HepG2 (cell line): ENCODE data around the gene BAMBI. TPM values are rescaled to one million over a fixed set of nuclear protein-coding genes. Genes with fewer than 3 reads are reported as not detected.

ENCODE experiments used
- BATF2 ChIP-seq: sonication (generic); formaldehyde crosslinking; IDR thresholded peaks from 2 replicates; pipeline ENCODE4 v1.8.0; 2022; ENCODE audit warnings: mild to moderate bottlenecking, missing genetic modification reagents, moderate library complexity
- CBX2 ChIP-seq, 2 experiments: fragments of 200-600 bp in 1 of 2; sonication (generic); formaldehyde crosslinking in 1 of 2; IDR thresholded peaks; 2 replicates each; pipeline versions ENCODE4 v1.7.0 to v1.8.1; 2018 to 2022; ENCODE audit warnings: low read depth in 2 of 2, low read length in 1 of 2, mild to moderate bottlenecking in 1 of 2, missing genetic modification reagents in 1 of 2
- ETS1 ChIP-seq: sonication (generic); formaldehyde crosslinking; IDR thresholded peaks from 2 replicates; pipeline ENCODE4 v1.4.0; 2020; ENCODE audit warnings: missing genetic modification reagents
- MAZ ChIP-seq, 2 experiments: sonication (generic) in 1 of 2; formaldehyde crosslinking in 1 of 2; IDR thresholded peaks; 2 replicates each; pipeline versions ENCODE4 v1.5.0 to v1.6.1; 2012 to 2020; ENCODE audit warnings: low read depth in 2 of 2, mild to moderate bottlenecking in 2 of 2, borderline replicate concordance in 1 of 2, improper control_type of control experiment in 1 of 2, low read length in 1 of 2, missing genetic modification reagents in 1 of 2, moderate library complexity in 1 of 2
- PRMT3 ChIP-seq: sonication (generic); formaldehyde crosslinking; IDR thresholded peaks from 2 replicates; pipeline ENCODE4 v1.8.1; 2022; ENCODE audit warnings: low read depth, mild to moderate bottlenecking, moderate library complexity, missing genetic modification reagents, borderline replicate concordance
- RFXAP ChIP-seq: sonication (generic); formaldehyde crosslinking; IDR thresholded peaks from 2 replicates; pipeline ENCODE4 v1.4.0; 2020; ENCODE audit warnings: missing genetic modification reagents, borderline replicate concordance
- TSC22D2 ChIP-seq: sonication (generic); formaldehyde crosslinking; IDR thresholded peaks from 2 replicates; pipeline ENCODE4 v1.5.1; 2020; ENCODE audit warnings: missing genetic modification reagents, mild to moderate bottlenecking, borderline replicate concordance
- ZBTB25 ChIP-seq: IDR thresholded peaks from 2 replicates; pipeline ENCODE4 v1.6.1; 2018; ENCODE audit warnings: missing genetic modification reagents
- ZBTB38 ChIP-seq: sonication (generic); formaldehyde crosslinking; IDR thresholded peaks from 2 replicates; pipeline ENCODE4 v1.5.1; 2020; ENCODE audit warnings: mild to moderate bottlenecking, missing genetic modification reagents
- ZNF142 ChIP-seq: sonication (generic); formaldehyde crosslinking; IDR thresholded peaks from 2 replicates; pipeline ENCODE4 v1.4.0; 2020; ENCODE audit warnings: missing genetic modification reagents
- ZNF317 ChIP-seq: sonication (generic); formaldehyde crosslinking; IDR thresholded peaks from 2 replicates; pipeline ENCODE4 v1.5.0; 2020; ENCODE audit warnings: mild to moderate bottlenecking, missing genetic modification reagents
- ZNF362 ChIP-seq: sonication (generic); formaldehyde crosslinking; IDR thresholded peaks from 2 replicates; pipeline ENCODE4 v1.4.0; 2020; ENCODE audit warnings: missing genetic modification reagents, mild to moderate bottlenecking, borderline replicate concordance
- ZNF704 ChIP-seq: sonication (generic); formaldehyde crosslinking; IDR thresholded peaks from 2 replicates; pipeline ENCODE4 v1.8.1; 2023; ENCODE audit warnings: mild to moderate bottlenecking, inconsistent platforms, moderate library complexity, missing genetic modification reagents, borderline replicate concordance
- polyA plus RNA-seq, 8 experiments: library from polyadenylated mRNA; depleted of rRNA in 3 of 8; stranded (reverse) in 7 of 8; unstranded in 1 of 8; fragments of >200 nt; fragmentation: Illumina TruSeq in 4 of 8; extraction: Trizol in 4 of 8; gene quantifications; 2 replicates each; pipeline versions ENCODE4 v1.2.1 to v1.2.3, GENCODE V29; 2011 to 2016; ENCODE audit warnings: low read depth in 4 of 8, missing spikeins in 1 of 8, mixed read lengths in 1 of 8; ENCODE audit not compliant: insufficient read depth in 1 of 8
- total RNA-seq, 5 experiments: library from RNA; depleted of rRNA; stranded (reverse); fragments of >200 nt; fragmentation: Illumina TruSeq; extraction: Trizol; gene quantifications; 2 replicates each; pipeline ENCODE4 v1.2.3, GENCODE V29; 2016; ENCODE audit warnings: low read depth in 1 of 5

Gene BAMBI
- total and polyA plus RNA-seq, 2 of the 13 experiments (the other 11 are each of a cell fraction or from before 2014, with no cell fraction given): 12.0 to 23.6 TPM

GRCh38 chr10:28676968-28677887, at the start of gene BAMBI (continued):
- TF ChIP-seq ZNF142 (CRISPR knock-in tag): peak; percentile 90; the same call in 1 of the 2 replicates
- TF ChIP-seq CBX2 (IDR thresholded peaks at IDR 0.05; ENCODE audit: low read depth, low read length): no peak
- TF ChIP-seq CBX2 (CRISPR knock-in tag; IDR thresholded peaks at IDR 0.05; ENCODE audit: low read depth): peak; percentile 100; the same call in 1 of the 2 replicates
- peak; percentile 63; the same call in 1 of the 2 replicates for TF ChIP-seq ZBTB25 (CRISPR knock-in tag)
- TF ChIP-seq PRMT3: 0 out of 2 replicates have a peak, but pooled peaks have one; percentile 54
- TF ChIP-seq ZNF317 (CRISPR knock-in tag): no peak
- 0 out of 2 replicates have a peak, but pooled peaks have one; percentile 56 for TF ChIP-seq ETS1 (CRISPR knock-in tag)
- TF ChIP-seq ZNF362 (CRISPR knock-in tag): 0 out of 2 replicates have a peak, but pooled peaks have one; percentile 19
- TF ChIP-seq ZBTB38: 0 out of 2 replicates have a peak, but pooled peaks have one; percentile 42
- TF ChIP-seq MAZ (IDR thresholded peaks at IDR 0.05; ENCODE audit: borderline replicate concordance, low read depth, low read length): peak; percentile 69; the same call in 1 of the 2 replicates
- TF ChIP-seq MAZ (CRISPR knock-in tag; IDR thresholded peaks at IDR 0.05; ENCODE audit: low read depth): peak; percentile 73
- 0 out of 2 replicates have a peak, but pooled peaks have one; percentile 45 for TF ChIP-seq ZNF704 (CRISPR knock-in tag)
- no peak for TF ChIP-seq BATF2 (CRISPR knock-in tag)
- 0 out of 2 replicates have a peak, but pooled peaks have one; percentile 61 for TF ChIP-seq TSC22D2 (CRISPR knock-in tag)
- TF ChIP-seq RFXAP: peak; percentile 76
